HG02588 (cell line): ENCODE measurements around the gene SHANK1.

ENCODE experiments used
- ATAC-seq: cut with Tn5 transposase; IDR thresholded peaks from one replicate; pipeline ENCODE4 v1.9.1; 2021; ENCODE audit warnings: mild to moderate bottlenecking, moderate library complexity; ENCODE audit not compliant: unreplicated experiment

The SHANK1 gene

DNA sequence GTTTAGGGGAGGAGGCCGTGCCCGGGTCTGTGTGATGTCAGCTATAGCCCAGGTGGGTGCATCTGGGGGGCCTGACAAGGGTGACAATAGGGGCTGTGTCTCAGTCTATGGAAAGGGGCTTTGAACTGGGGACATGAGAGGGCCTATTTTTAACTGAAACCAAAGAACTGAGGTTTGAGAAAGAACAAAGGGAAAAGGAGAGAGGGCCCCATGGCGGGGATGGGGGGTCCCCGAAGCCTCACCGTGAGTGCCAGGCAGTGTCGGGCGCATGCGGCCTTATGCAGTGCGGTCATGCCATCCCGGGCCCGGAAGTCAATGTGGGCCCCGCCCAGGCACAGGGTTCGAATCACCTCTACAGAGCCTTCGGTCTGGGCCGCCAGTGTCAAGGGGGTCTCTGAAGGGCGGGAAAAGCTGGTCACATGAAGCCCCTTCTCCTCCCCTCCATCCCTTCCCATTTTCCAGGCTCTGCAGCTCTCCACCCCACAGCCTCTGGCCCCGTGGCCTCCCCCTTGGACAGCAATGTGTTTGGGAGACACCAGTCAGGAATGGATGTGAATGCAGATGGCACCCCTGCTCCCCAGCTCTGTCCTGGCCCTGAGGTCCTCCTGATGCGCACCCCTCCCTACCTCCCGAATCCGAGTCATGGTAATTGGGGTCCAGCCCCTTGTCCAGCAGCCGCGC lies 5.9 kb downstream of the SHANK1 start:
- no peak for ATAC-seq

GRCh38 chr19:50712833-50713232 lies 6.8 kb downstream of the SHANK1 start:
- ATAC-seq: no peak

DNA sequence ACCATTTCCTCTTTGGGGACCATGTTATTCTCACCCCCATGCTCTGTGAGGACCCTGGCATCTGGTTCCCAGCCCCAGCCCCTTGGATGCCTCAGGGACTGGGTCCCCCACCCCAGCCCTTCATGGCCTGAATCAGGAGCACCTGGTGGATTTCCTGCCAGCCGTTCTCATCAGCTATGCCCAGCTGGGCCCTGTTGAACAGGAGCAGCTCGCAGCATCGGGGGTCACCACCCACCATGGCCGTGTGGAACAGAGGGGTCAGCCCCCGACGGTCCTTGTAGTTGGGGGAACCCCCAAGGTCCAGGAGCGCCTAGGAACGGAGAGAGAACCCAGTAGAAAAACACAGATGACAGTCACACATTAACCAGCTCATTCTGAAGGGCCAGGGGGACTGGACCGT lies 7.8 kb downstream of the SHANK1 start:
- ATAC-seq: no peak

DNA sequence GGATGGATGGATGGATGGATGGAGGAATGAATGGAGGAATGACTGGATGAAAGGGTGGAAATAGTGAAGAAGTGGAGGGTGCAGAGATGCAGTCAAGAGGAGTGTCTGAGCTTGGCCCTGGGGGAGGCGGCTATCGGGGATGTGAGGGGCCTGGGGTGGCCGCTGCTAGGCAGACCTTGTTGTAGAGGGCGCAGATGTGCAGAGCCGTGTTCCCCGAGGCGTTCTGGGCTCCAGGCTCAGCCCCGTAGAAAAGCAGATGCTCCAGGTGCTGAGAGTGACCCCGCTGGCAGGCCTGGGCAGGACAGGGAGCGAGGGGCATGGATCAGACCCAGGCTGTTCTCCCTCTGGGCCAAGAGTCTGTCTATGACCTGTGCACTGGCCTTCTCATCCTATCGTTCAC lies 8.4 kb downstream of the SHANK1 start:
- no peak for ATAC-seq

DNA sequence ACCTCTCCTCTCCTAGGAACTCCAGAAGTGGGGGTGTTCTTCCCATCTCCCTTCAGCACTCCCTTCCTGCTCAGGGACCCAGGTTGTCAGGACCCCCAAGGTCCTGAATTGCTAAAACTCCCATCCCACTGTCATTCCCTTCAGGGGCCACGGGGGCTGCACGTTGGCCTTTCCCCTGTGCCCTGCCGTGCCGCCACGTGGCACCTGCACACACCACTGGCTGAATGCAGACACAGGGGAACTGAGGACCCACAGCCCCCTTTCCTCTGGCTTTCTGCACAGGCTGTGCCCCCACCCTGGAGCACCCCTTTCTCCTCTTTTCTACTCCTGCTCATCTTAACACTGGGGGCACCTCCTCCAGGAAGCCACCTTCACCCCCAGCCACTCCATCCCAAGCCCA lies 9.0 kb downstream of the SHANK1 start:
- ATAC-seq: no peak

DNA sequence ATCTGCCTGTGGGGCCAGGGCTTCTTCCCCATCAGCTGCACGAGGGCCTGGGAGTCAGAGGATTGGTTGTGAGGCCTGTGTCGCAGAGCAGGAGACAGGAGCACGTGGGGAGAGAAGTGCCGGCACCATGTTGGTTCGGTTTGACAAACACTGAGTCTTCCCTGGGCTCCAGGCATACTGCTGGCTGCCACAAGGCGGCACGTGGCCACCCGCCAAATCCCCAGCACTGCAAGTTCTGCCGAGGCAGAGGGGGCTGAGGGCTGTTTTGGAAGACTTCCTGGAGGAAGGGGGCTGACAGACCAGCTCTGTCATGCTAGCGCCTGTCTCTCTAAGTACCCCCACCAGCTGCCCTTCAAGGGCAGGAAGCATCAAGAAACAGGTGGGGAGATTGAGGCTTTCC lies 9.5 kb downstream of the SHANK1 start:
- ATAC-seq: no peak

GRCh38 chr19:50708179-50708879 lies 11.3 kb downstream of the SHANK1 start:
- ATAC-seq: no peak

GRCh38 chr19:50706387-50706786 lies 13.2 kb downstream of the SHANK1 start:
- ATAC-seq: no peak

DNA sequence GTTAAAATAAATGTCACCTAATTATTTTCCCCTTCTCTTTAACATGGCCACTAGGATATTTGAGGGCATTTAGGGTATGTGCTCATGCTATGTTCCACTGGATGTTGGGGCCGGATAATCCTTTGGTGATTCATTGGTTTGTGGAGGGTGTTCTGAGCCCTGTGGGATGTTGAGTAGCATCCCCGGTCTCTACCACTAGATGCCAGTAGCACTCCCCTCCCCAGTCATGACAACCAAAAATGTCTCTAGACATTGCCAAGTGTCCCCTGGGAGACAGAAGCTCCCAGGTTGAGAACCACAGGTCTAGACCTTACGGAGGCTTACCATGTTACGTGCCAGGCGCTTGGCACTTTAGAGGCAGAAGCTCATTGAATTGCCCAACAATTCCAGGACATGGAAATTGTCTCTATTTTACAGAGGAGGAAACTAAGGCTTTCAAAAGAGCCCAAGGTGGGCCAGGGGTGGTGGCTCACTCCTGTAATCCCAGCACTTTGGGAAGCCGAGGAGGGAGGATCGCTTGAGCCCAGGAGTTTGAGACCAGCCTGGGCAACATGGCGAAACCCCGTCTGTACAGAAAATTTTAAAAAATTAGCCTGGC lies 14.1 kb downstream of the SHANK1 start:
- ATAC-seq: no peak

- ATAC-seq: no peak
Observed at GRCh38 chr19:50703915-50704796, 15.4 kb downstream of the SHANK1 start.

DNA sequence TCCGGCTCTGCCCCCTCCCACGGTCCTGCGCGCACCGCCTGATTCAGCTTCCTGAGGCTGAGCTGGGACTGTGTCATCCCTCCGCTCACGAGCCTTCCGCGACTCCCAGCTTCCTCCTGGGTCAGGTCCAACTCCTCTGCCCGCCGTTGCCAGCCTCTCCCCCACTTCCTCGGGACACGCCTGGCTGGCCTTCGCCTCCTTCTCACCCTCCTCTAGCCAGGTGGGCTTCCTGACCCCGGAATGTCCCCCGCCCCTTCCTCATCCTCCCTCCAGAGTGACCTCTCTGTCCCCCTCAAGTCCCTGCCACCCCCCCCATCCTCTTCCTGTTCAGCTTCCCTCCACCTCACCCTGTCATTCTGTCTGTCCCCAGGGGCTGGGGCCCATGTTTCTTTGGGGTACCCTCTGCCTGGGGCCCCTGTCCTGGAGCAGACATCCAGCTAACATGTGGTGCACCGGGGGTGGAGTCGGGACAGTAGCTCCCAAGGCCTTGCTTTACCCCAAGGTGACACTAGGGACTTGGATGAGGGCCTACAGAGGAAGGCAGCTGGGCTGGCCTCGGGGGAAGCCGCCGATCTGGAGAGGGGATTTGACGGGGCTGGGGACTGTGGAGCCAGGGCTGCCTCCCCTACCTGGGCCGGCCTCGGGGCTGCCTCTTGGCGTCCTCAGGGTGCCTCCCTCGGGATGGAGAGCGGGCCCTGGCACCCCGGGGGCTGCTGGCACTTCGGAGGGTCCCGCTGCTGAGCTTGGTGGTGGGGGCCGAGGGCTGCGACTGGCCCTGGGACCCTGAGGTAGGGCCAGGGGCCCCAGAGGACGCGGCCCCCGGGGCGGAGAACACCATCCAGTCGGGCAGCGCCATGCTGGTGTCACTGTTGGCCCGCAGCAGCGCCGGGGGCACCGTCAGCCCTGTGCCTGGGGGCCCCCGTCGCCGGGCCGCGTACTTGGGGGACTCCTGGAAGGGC lies 16.5 kb downstream of the SHANK1 start:
- no peak for ATAC-seq

DNA sequence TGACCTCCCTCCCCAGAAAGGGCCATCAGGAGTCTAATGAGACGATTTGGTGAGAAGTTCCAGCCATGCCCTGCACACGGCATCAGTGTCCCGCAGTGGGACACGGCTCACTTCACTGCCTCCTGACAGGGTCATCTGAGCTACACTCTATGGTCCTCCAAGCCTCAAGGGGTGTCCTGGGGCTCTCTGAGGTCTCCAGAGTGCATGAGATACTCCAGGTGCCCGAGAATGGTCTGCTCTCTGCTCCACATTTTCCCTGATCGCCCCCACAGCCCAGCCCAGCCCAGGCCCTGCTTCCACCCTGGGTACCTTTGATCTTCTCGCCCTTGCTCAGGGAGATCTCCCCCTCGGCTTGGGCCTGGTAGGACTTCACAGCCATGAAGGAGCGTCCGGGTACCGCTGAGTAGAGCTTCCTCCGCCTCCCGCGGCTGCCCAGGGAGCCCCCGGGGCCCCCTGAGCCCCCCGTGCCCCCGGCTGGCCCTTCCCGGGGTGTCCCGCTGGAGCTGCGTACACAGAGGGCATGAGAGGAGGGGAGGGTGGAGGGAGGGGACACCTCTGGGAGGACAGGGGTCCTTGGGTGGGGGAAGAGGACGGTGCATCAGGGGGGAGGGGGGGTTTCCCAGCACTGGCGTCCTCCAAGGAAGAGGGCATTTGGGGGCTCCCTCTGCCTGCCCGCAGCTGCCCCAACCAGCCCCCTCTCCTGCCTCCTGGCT lies 17.3 kb downstream of the SHANK1 start:
- no peak for ATAC-seq

- ATAC-seq: no peak
Observed at GRCh38 chr19:50701367-50701985, 18.1 kb downstream of the SHANK1 start.

DNA sequence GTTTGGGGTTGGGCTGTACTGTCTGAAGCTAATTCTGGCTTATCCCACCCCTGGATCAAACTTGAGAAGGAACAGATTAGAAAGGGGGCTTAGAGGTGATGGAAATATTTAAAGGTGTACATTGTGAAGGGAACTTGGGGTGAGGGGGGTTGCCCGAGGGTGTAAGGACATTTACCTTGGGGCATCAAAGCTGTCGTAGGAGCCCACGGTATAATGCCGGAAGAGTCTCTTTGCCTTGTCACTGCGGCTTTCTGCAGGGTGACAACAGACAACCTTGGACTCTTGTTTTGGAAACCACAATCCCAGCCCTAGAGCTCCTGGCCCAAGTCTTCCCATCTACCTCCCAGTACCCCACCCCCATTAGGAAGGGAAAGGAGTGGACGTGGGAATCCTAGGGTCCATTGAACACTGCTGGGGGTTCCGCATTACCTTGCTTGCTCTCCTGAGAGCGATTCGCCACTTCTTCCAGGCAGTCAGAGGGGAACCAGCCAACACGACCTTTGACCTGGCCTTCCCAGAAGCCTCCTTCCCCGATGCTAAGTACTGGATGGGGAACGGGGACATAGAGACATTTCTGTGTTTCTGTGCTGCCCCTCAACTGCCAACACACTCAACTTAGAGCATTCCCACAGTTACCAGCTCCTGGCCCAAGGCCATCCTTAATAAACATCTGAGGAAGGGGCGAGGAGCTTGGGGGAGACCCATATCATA lies 22.0 kb downstream of the SHANK1 start:
- ATAC-seq: no peak

DNA sequence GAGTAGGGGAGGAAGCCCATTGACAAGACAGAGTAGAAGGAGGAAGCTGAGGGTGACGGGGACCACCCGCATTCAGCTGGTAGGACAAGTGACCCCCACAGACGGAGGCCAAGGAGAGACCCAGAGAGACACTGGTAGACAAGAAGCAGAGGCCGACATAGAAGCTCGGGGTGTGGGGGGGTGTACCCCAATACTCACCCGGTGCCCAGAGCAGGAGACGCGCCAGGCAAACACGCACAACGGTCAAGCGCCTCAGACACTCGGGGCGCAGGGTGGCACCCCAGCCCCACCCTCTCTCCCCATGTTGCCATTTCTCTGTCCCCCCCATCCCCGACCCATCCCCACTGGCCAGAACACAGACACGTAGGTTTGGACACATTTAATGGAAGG lies 23.5 kb downstream of the SHANK1 start:
- no peak for ATAC-seq

DNA sequence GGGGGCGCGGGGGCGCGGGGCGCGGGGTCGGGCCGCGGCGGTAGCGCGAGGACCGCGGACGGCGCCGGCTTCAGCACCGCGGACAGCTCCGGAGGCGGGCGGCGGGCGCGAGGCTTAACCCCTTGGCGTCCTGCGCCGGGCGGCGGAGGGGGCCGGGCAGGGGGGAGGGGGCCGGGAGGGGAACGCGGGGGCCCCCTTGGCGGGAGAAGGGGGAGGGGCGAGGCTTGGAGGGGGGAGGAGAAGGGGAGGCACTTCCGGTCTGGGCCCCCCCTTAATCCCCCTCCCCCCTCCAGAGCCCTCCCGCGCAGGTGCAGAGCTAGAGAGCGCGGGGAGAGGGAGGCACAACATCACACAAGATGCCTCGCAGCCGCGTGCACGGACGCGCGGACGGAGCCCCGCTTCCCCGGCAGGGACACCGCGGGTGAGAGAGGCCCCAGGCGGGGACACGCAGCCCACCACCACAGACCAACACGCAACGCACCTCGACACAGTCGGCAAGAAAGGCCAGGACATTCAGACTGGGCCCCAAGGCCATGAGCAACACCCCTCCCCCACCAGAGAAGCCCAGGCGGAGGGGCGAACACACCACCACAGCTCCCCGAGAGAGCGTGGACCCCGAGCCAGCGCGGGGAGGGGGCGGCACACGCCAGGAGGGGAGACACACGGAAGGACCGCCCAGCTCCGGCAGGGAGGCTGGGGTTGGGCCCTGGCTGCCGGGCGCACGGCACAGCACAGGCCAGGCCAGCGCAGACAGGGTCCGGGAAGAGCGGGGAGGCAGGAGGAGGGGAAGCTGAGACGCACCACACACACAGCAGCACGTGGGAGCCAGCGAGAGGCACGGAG lies 24.1 kb downstream of the SHANK1 start:
- ATAC-seq: no peak

- ATAC-seq: no peak
Observed at GRCh38 chr19:50694815-50695145, 24.8 kb downstream of the SHANK1 start.
